Activated CD4-positive, alpha-beta T cell treated with anti-CD3 and anti-CD28 coated beads, Interleukin-2, amount 10 ng/mL, durations not matched to agents 24 days and 14 days (primary cell): ENCODE measurements around the gene APOBEC3B. TPM values are rescaled to one million over a fixed set of nuclear protein-coding genes. Genes with fewer than 3 reads are reported as not detected.

Experiments used
- DNase-seq: peaks from one replicate; pipeline ENCODE4 v3.0.0; 2022
- H3K27ac Mint-ChIP-seq: one replicate; pipeline ENCODE4 v1.8.0; 2022; ENCODE audit warnings: mild to moderate bottlenecking, mixed read lengths
- H3K27me3 Mint-ChIP-seq: one replicate; pipeline ENCODE4 v1.8.0; 2022; ENCODE audit warnings: mixed read lengths
- H3K36me3 Mint-ChIP-seq: one replicate; pipeline ENCODE4 v1.8.0; 2022; ENCODE audit warnings: low read depth, mild to moderate bottlenecking, mixed read lengths
- H3K4me1 Mint-ChIP-seq: one replicate; pipeline ENCODE4 v1.8.0; 2021; ENCODE audit warnings: mixed read lengths
- H3K4me3 Mint-ChIP-seq: one replicate; pipeline ENCODE4 v1.8.0; 2022; ENCODE audit warnings: mild to moderate bottlenecking, moderate library complexity, mixed read lengths
- H3K9me3 Mint-ChIP-seq: one replicate; pipeline ENCODE4 v1.8.0; 2021; ENCODE audit warnings: mixed read lengths
- intact Hi-C: fragments of 100-400 bp; cut with micrococcal nuclease; formaldehyde crosslinking; loops from one replicate; pipeline ENCODE4 v1.15.1; 2023
- total RNA-seq: library from RNA; stranded (reverse); gene quantifications from 2 replicates; pipeline ENCODE4 v1.2.3, GENCODE V29; 2022

Gene APOBEC3B
- total RNA-seq = 25.4 and 26.1 TPM in 2 replicates

DNA sequence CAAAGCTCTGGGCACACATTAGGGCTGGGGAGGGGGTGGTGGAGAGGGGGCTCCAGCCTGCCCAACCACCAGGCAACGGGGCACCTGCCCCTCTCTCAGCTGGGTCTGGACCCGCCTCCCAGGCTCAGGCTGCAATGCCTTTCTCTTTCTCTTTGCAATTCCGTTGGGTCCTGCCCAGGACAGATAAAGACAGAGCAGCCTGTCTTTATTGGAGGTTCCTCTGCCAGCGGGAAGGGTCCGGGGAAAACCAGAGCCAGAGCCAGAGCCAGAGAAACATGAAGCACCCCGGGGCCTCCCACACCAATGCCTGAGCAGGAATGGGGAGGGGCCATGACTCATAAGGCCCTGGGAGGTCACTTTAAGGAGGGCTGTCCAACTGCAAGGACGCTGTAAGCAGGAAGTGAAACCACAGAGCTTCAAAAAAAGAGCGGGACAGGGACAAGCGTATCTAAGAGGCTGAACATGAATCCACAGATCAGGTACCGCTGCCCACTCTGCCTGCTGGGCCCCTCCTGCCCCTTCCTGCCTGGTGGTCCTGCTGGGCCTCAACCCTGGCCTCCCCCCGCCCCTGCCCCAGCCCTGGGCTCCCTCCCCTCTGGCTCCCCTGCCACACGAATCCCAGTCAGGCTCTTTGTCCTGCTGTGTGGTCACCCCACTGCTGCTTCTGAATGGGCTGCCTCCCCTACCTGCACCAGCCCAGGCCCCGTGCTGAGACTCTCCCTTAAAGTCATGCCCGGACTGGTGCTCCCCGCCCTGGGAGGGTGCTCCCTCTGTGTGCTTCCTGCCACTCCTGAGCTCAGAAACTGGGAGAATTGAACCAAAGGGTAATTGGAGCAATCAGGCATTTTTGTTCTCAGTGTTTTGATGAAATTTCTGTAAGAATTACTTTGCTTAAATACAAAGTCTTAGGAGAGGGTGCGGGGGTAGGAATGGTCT is at the start of gene APOBEC3B:
TSS of gene APOBEC3B (plus strand) at position 356 of the 936 bp plus-strand sequence. CDS start at position 463, 107 bp downstream.
- Mint-ChIP-seq H3K36me3 (peaks cover 25% of the 10 kb centered on the region), H3K4me3 (peak within 1 kb of the TSS; percentile 77), H3K27me3 (peaks cover 2% of the 10 kb centered on the region), H3K27ac (peak within 1 kb of the TSS; percentile 90), H3K9me3 (peaks cover 3% of the 10 kb centered on the region), H3K4me1 (peaks cover 50% of the 10 kb centered on the region)
- peak; percentile 94 for DNase-seq
- intact Hi-C loops = loop anchor here (2.0 to 5.0 kb wide), 2 partner anchors 39 to 115 kb away; partner anchors contain the start of genes APOBEC3D and APOBEC3H

GRCh38 chr22:38935023-38935422 is 47.1 kb upstream of the APOBEC3B start:
- H3K27me3 Mint-ChIP-seq = peaks cover 38% of the 10 kb centered on the region
- H3K4me1 Mint-ChIP-seq = peaks cover 9% of the 10 kb centered on the region
- intact Hi-C loops = no loop called here
- H3K4me3 Mint-ChIP-seq = no peak overlapping the region
- H3K36me3 Mint-ChIP-seq = no peaks in the 10 kb centered on the region
- peaks cover 4% of the 10 kb centered on the region for H3K9me3 Mint-ChIP-seq
- DNase-seq = no peak
- no peak overlapping the region for H3K27ac Mint-ChIP-seq

GRCh38 chr22:38935616-38936015 is 46.5 kb upstream of the APOBEC3B start:
- H3K4me1 Mint-ChIP-seq = peaks cover 11% of the 10 kb centered on the region
- H3K27ac Mint-ChIP-seq = no peak overlapping the region
- no peaks in the 10 kb centered on the region for H3K36me3 Mint-ChIP-seq
- H3K27me3 Mint-ChIP-seq = peaks cover 40% of the 10 kb centered on the region
- H3K4me3 Mint-ChIP-seq = no peak overlapping the region
- intact Hi-C loops = no loop called here
- H3K9me3 Mint-ChIP-seq = peaks cover 4% of the 10 kb centered on the region
- no peak for DNase-seq

DNA sequence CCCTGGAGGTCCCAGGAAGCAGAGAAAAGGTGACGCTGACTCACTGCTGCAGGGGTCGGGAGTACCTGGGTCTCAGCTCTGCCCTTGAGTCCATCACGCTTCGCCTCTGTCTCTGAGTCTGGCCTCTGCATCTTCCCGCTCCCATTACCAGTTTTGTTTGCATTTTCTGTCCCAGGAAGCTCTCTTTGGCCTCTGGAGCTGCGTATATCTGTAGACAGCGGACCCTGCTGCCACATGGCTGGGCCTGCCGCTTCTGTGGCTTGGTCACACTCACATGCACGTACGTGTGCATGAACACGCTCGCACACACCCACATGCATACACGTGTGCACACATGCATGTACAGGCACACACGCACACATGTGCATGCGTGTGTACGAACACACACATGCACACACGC is 45.6 kb upstream of the APOBEC3B start:
- Mint-ChIP-seq H3K27me3 (peaks cover 40% of the 10 kb centered on the region), H3K4me1 (peaks cover 20% of the 10 kb centered on the region), H3K9me3 (peaks cover 4% of the 10 kb centered on the region), H3K4me3 (no peak overlapping the region), H3K27ac (no peak overlapping the region), H3K36me3 (no peaks in the 10 kb centered on the region)
- no peak for DNase-seq
- intact Hi-C loops = no loop called here

DNA sequence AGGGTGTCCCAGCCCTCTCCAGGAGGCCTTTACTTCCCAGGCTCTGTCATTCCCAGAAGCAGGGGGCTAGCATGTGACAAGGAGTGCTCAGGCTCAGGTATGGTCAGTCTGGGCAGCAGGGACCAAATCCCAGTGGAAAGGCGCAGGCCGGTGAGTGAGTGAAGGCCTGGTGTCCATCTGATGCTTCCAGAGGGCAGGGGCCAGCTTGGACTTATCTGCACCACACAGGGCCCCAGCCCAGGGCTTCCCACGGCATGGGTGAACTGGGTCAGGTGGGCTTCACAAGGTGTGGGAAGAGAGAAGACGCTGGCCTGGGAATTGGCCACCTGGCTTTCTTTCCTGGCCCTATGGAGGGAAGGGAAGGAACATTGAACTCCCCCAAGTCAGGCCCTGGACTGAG is 45.1 kb upstream of the APOBEC3B start:
- no peaks in the 10 kb centered on the region for H3K36me3 Mint-ChIP-seq

DNA sequence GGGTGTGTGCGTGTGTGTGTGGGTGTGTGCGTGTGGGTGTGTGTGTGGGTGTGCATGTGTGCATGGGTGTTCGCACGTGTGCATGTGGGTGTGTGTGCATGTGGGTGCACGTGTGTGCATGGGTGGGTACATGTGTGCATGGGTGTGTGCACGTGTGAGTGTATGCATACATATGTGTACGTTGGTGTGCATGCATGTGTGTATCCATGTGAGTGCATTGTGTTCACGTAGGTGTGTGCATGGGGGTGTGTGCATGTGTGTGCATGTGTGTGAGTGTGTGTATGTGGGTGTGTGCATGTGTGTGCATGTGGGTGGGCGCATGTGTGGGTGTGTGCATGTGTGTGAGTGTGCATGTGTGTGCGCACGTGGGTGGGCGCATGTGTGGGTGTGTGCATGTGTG is 44.6 kb upstream of the APOBEC3B start:
- intact Hi-C loops = no loop called here
- Mint-ChIP-seq H3K4me1 (peaks cover 27% of the 10 kb centered on the region), H3K36me3 (no peaks in the 10 kb centered on the region), H3K27me3 (peaks cover 40% of the 10 kb centered on the region), H3K9me3 (peaks cover 4% of the 10 kb centered on the region), H3K4me3 (no peak overlapping the region), H3K27ac (peak overlapping the region; percentile 21)
- no peak for DNase-seq

More for the DNA sequence above, 45.1 kb upstream of the APOBEC3B start:
- no peak for DNase-seq
- Mint-ChIP-seq H3K27me3 (peaks cover 42% of the 10 kb centered on the region), H3K27ac (no peak overlapping the region), H3K9me3 (peaks cover 4% of the 10 kb centered on the region), H3K4me3 (no peak overlapping the region), H3K4me1 (peaks cover 24% of the 10 kb centered on the region)
- intact Hi-C loops = no loop called here

GRCh38 chr22:38938221-38938620 is 43.9 kb upstream of the APOBEC3B start:
- Mint-ChIP-seq H3K9me3 (peaks cover 4% of the 10 kb centered on the region), H3K4me3 (no peak overlapping the region), H3K27ac (no peak overlapping the region), H3K4me1 (peaks cover 31% of the 10 kb centered on the region), H3K27me3 (peaks cover 40% of the 10 kb centered on the region), H3K36me3 (no peaks in the 10 kb centered on the region)
- intact Hi-C loops = no loop called here
- DNase-seq = no peak

DNA sequence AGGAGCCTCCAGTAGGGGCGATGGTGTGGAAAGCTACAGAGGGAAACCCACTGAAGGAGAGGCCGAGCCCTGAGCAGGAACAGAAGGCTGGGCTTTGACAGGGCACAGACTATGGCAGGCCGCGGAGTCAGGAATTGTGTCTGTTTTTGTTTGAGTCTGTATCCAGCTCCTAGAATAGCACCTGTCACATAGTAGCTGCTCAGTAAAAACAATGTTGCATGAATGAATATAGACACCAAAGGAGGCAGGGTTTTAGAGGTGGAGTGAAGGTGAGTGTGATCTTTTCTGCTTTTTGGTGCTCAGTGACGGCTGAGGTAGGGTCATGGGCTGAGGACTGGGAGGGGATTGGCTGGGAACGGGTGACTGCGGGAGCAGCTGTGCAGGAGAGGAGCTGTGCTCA is 43.2 kb upstream of the APOBEC3B start:
- H3K27ac Mint-ChIP-seq = no peak overlapping the region
- peaks cover 37% of the 10 kb centered on the region for H3K4me1 Mint-ChIP-seq
- H3K36me3 Mint-ChIP-seq = no peaks in the 10 kb centered on the region
- H3K9me3 Mint-ChIP-seq = peaks cover 4% of the 10 kb centered on the region
- H3K4me3 Mint-ChIP-seq = no peak overlapping the region
- intact Hi-C loops = no loop called here
- no peak for DNase-seq
- peaks cover 36% of the 10 kb centered on the region for H3K27me3 Mint-ChIP-seq

GRCh38 chr22:38940811-38941384 is 41.2 kb upstream of the APOBEC3B start:
- peak overlapping the region; percentile 92 for H3K27ac Mint-ChIP-seq
- H3K36me3 Mint-ChIP-seq = no peaks in the 10 kb centered on the region
- peak overlapping the region; percentile 75 for H3K4me3 Mint-ChIP-seq
- H3K4me1 Mint-ChIP-seq = peaks cover 42% of the 10 kb centered on the region
- intact Hi-C loops = loop anchor here (1.0 to 2.0 kb wide), 6 partner anchors 13 to 325 kb away; no protein-coding TSS in a partner anchor
- peaks cover 24% of the 10 kb centered on the region for H3K27me3 Mint-ChIP-seq
- H3K9me3 Mint-ChIP-seq = peaks cover 4% of the 10 kb centered on the region
- DNase-seq = no peak

- intact Hi-C loops = loop anchor here (1.0 to 2.0 kb wide), 6 partner anchors 13 to 325 kb away; no protein-coding TSS in a partner anchor
- Mint-ChIP-seq H3K4me1 (peaks cover 47% of the 10 kb centered on the region), H3K27me3 (peaks cover 25% of the 10 kb centered on the region), H3K4me3 (peak overlapping the region; percentile 75), H3K36me3 (no peaks in the 10 kb centered on the region), H3K9me3 (peaks cover 4% of the 10 kb centered on the region), H3K27ac (peak overlapping the region; percentile 92)
- peak; percentile 82 for DNase-seq
Measured at GRCh38 chr22:38941488-38941987, 40.6 kb upstream of the APOBEC3B start.

DNA sequence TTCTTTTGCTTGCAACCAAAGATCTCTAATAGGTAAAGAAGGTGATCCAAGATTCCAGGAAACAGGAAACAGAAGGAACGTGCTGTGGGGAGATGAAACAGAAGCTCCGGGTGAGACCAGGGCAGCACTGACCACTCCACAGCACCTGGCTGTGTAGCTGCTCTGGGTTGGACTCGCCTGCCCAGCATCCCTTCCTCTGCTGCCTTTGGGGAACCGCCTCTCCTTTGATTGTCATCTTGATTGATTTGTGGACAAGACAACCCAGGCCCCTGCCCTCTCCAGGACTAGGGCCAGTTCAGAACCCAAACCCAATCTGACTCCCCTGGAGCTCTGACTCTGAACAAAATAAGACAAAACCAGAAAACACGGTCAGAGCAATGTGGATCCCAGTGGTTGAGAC is 39.4 kb upstream of the APOBEC3B start:
- peak overlapping the region; percentile 92 for H3K27ac Mint-ChIP-seq
- no peak for DNase-seq

GRCh38 chr22:38943201-38943600 is 38.9 kb upstream of the APOBEC3B start:
- no peak for DNase-seq
- intact Hi-C loops = no loop called here
- Mint-ChIP-seq H3K4me1 (peaks cover 50% of the 10 kb centered on the region), H3K27ac (peak overlapping the region; percentile 31), H3K27me3 (peaks cover 24% of the 10 kb centered on the region), H3K36me3 (no peaks in the 10 kb centered on the region), H3K9me3 (no peaks in the 10 kb centered on the region), H3K4me3 (peak overlapping the region; percentile 4)

More for the DNA sequence above, 39.4 kb upstream of the APOBEC3B start:
- Mint-ChIP-seq H3K9me3 (peaks cover 2% of the 10 kb centered on the region), H3K4me3 (peak overlapping the region; percentile 28), H3K36me3 (no peaks in the 10 kb centered on the region), H3K27me3 (peaks cover 28% of the 10 kb centered on the region), H3K4me1 (peaks cover 51% of the 10 kb centered on the region)
- intact Hi-C loops = no loop called here

DNA sequence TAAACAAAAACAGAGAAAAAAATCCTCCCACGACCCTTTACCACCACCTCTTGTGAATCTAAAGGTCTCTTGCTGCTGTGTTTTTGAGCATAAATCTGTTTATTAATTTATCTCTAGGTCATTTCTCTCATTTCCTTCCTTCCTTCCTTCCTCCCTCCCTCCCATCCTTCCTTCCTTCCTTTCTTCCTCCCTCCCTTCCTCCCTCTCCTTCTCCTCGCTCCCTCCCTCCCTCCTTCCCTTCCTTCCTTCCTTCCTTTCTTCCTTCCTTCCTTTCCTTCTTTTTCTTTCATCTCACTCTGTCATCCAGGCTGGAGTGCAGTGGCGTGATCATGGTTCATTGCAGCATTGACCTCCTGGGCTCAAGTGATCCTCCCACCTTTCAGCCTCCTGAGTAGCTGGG is 38.3 kb upstream of the APOBEC3B start:
- H3K9me3 Mint-ChIP-seq = no peaks in the 10 kb centered on the region
- DNase-seq = no peak
- H3K4me3 Mint-ChIP-seq = peak overlapping the region; percentile 7
- peaks cover 21% of the 10 kb centered on the region for H3K27me3 Mint-ChIP-seq
- peak overlapping the region; percentile 7 for H3K27ac Mint-ChIP-seq
- peaks cover 50% of the 10 kb centered on the region for H3K4me1 Mint-ChIP-seq
- no peaks in the 10 kb centered on the region for H3K36me3 Mint-ChIP-seq
- intact Hi-C loops = no loop called here

- Mint-ChIP-seq H3K9me3 (no peaks in the 10 kb centered on the region), H3K4me3 (no peak overlapping the region), H3K27ac (no peak overlapping the region), H3K27me3 (peaks cover 16% of the 10 kb centered on the region), H3K4me1 (peaks cover 48% of the 10 kb centered on the region), H3K36me3 (no peaks in the 10 kb centered on the region)
- intact Hi-C loops = no loop called here
- DNase-seq = no peak
Measured at GRCh38 chr22:38944653-38945052, 37.5 kb upstream of the APOBEC3B start.
